ENCODE measurements around the gene SLC4A7. TPM values are rescaled to one million over a fixed set of nuclear protein-coding genes. Genes with fewer than 3 reads are reported as not detected.

SLC4A7 gene
- total RNA-seq, 2 experiments from 2014 or later = 46.4 to 53.0 TPM

GRCh38 chr3:27485866-27486265 lies 1.7 kb upstream of the SLC4A7 start:
- Mint-ChIP-seq H3K4me1 (peaks cover 14% of the 10 kb centered on the region), H3K9me3 (ENCODE audit: low read depth) (no peaks in the 10 kb centered on the region), H3K27ac (no peak overlapping the region), H3K27me3 (no peaks in the 10 kb centered on the region), H3K36me3 (ENCODE audit: low read depth) (peaks cover 16% of the 10 kb centered on the region), H3K4me3 (no peak overlapping the region)
- POLR2A ChIA-PET = no interaction called here
- intact Hi-C loops (cut with DNase I, micrococcal nuclease) = loop anchor here (2.0 to 10.0 kb wide), 6 partner anchors 105 to 1821 kb away; partner anchors contain the start of genes AZI2 (in 1 of the 2), CMC1 (in 1 of the 2), NGLY1 (in 1 of the 2) and TOP2B (in 1 of the 2)
- no peak for DNase-seq
- CTCF ChIA-PET = interaction anchor here (0.7 to 1.2 kb wide), 4 partner anchors 13 to 193 kb away, joined by 3 to 4 read pairs (median 3); no protein-coding TSS in a partner anchor
- ATAC-seq = no peak

GRCh38 chr3:27483117-27484014 lies 818 bp downstream of the SLC4A7 start:
- Mint-ChIP-seq H3K27ac (peak overlapping the region; percentile 96), H3K4me1 (peaks cover 35% of the 10 kb centered on the region), H3K27me3 (no peaks in the 10 kb centered on the region), H3K36me3 (ENCODE audit: low read depth) (peaks cover 25% of the 10 kb centered on the region), H3K4me3 (peak overlapping the region; percentile 99), H3K9me3 (ENCODE audit: low read depth) (no peaks in the 10 kb centered on the region)
- intact Hi-C loops (cut with DNase I, micrococcal nuclease) = loop anchor here (1.0 to 10.0 kb wide), 14 partner anchors 28 to 1819 kb away; partner anchors contain the start of genes AZI2 (in 2 of the 2), NEK10 (in 2 of the 2), NGLY1 (in 2 of the 2) and ZCWPW2 (in 2 of the 2)
- DNase-seq (peak; percentile 52), ATAC-seq (peak; percentile 6)
- ChIA-PET CTCF (interaction anchor here (0.7 to 1.9 kb wide), 6 partner anchors 9 to 861 kb away, joined by 3 to 5 read pairs (median 4); no protein-coding TSS in a partner anchor), POLR2A (interaction anchor here (0.6 to 1.3 kb wide), 2 partner anchors 13 to 865 kb away, joined by 3 read pairs; partner anchors contain the start of genes AZI2 and ZCWPW2)

DNA sequence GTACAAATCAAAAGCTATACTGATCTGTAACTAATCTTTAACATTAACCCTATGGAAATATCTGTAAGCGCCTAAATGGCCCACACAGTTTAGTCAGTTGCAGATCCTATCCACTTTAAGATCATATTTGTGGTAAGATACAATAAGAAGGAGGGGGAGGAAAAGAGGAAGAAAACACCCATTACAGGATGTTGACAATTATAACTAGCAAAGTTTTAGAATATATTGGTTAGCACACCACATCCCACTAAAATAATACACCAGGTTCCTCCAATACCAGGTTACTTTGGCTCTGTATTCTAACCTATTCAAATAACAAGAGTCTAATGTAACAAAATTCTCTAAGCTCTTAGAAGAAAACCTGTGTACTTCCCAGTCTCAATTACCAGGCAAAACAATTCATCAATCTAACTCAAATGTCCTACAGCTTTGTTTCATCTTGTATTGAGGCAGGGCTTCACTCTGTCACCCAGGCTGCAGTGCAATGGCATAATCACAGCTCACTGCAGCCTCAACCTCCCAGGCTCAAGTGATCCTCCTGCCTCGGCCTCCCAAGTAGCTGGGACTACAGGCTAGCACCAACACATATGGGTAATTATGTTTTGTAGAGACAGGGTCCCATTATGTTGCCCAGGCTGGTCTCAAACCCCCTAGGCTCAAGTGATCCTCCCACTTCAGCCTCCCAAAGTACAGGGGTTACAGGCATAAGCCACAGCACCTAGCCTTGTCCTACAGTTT lies 4.2 kb downstream of the SLC4A7 start:
- DNase-seq = no peak
- peaks cover 47% of the 10 kb centered on the region for H3K36me3 Mint-ChIP-seq (ENCODE audit: low read depth)
- H3K27ac Mint-ChIP-seq = peak overlapping the region; percentile 80
- peaks cover 56% of the 10 kb centered on the region for H3K4me1 Mint-ChIP-seq
- CTCF ChIA-PET = interaction anchor here (0.6 to 1.2 kb wide), 3 partner anchors 58 to 407 kb away, joined by 3 to 4 read pairs (median 3); no protein-coding TSS in a partner anchor
- peaks cover 7% of the 10 kb centered on the region for H3K9me3 Mint-ChIP-seq (ENCODE audit: low read depth)
- intact Hi-C loops (cut with DNase I, micrococcal nuclease) = loop anchor here (5.0 to 10.0 kb wide), 3 partner anchors 202 to 1695 kb away; partner anchors contain the start of gene NGLY1 (in 1 of the 2)
- no peak overlapping the region for H3K4me3 Mint-ChIP-seq
- POLR2A ChIA-PET = no interaction called here
- no peak for ATAC-seq
- H3K27me3 Mint-ChIP-seq = no peaks in the 10 kb centered on the region

DNA sequence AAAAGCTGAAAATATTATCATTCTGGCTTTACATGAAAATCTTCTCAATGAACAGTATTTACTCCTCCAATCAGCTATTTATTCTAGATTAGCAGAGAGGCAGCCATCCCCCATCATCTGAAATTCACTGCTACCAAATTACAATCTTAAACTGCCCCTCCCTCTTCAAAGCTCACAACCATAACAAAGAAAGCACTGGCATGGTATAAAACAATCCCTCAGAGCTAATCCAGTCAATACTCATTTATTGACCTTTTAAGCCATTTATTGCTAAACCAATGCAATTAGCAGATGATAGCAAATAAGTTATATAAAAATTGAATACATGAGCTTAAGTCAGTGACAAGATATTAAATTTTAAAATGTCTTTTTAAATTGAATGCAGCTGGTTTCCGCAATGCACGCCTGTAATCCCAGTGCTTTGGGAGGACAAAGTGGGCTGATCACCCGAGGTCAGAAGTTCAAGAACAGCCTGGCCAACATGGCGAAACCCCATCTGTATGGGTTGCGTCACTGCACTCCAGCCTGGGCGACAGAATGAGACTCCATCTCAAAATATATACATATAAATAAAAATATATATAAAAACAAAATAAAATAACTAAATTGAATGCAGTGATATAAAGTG lies 12.1 kb downstream of the SLC4A7 start:
- no peak overlapping the region for H3K4me3 Mint-ChIP-seq
- H3K9me3 Mint-ChIP-seq (ENCODE audit: low read depth) = peaks cover 5% of the 10 kb centered on the region
- DNase-seq = no peak
- no peak for ATAC-seq
- peaks cover 39% of the 10 kb centered on the region for H3K4me1 Mint-ChIP-seq
- H3K27ac Mint-ChIP-seq = no peak overlapping the region
- POLR2A ChIA-PET = no interaction called here
- intact Hi-C loops (cut with DNase I, micrococcal nuclease) = no loop called here
- H3K36me3 Mint-ChIP-seq (ENCODE audit: low read depth) = peaks cover 27% of the 10 kb centered on the region
- CTCF ChIA-PET = interaction anchor here (0.7 to 1.5 kb wide), 5 partner anchors 10 to 38 kb away, joined by 3 to 5 read pairs (median 3); partner anchors contain the start of gene SLC4A7
- no peaks in the 10 kb centered on the region for H3K27me3 Mint-ChIP-seq

GRCh38 chr3:27468283-27468886 lies 15.8 kb downstream of the SLC4A7 start:
- Mint-ChIP-seq H3K27ac (no peak overlapping the region), H3K4me3 (no peak overlapping the region), H3K36me3 (ENCODE audit: low read depth) (peaks cover 13% of the 10 kb centered on the region), H3K4me1 (peaks cover 16% of the 10 kb centered on the region), H3K9me3 (ENCODE audit: low read depth) (no peaks in the 10 kb centered on the region), H3K27me3 (no peaks in the 10 kb centered on the region)
- CTCF ChIA-PET = interaction anchor here (0.8 to 3.3 kb wide), 10 partner anchors 9 to 201 kb away, joined by 3 to 15 read pairs (median 6); no protein-coding TSS in a partner anchor
- intact Hi-C loops (cut with DNase I, micrococcal nuclease) = loop anchor here (2.0 to 10.0 kb wide), 4 partner anchors 41 to 334 kb away; no protein-coding TSS in a partner anchor
- POLR2A ChIA-PET = no interaction called here
- DNase-seq (no peak), ATAC-seq (no peak)

DNA sequence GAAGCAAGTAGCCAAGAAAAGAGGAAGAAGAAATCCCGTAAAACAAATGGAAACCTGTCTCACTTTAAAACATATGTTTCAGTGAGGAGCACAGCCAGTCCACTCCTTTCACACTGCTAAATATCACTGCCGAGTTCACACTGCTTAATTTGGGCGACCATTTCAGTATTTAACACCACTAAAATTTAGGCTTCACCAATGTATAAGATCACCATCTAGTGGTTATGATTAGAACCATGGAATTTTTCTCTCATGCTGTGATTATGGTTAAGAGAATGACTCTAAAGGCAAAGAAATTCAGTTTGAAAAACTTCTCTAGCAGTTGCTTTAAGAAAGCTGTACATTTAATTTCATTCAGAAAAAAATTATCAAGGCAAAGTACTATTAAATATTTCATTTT lies 16.6 kb downstream of the SLC4A7 start:
- intact Hi-C loops (cut with DNase I, micrococcal nuclease) = loop anchor here (1.0 to 10.0 kb wide), 6 partner anchors 40 to 333 kb away; no protein-coding TSS in a partner anchor
- ChIA-PET CTCF (interaction anchor here (0.6 to 3.3 kb wide), 23 partner anchors 10 to 782 kb away, joined by 3 to 15 read pairs (median 4); partner anchors contain the start of gene NEK10), POLR2A (no interaction called here)
- Mint-ChIP-seq H3K27ac (no peak overlapping the region), H3K4me1 (peaks cover 18% of the 10 kb centered on the region), H3K4me3 (no peak overlapping the region), H3K9me3 (ENCODE audit: low read depth) (no peaks in the 10 kb centered on the region), H3K27me3 (no peaks in the 10 kb centered on the region), H3K36me3 (ENCODE audit: low read depth) (peaks cover 16% of the 10 kb centered on the region)
- no peak for DNase-seq
- peak; percentile 84 for ATAC-seq

- no peaks in the 10 kb centered on the region for H3K9me3 Mint-ChIP-seq (ENCODE audit: low read depth)
- ChIA-PET POLR2A (no interaction called here), CTCF (no interaction called here)
- H3K4me1 Mint-ChIP-seq = peaks cover 21% of the 10 kb centered on the region
- no peak for DNase-seq
- no peak overlapping the region for H3K4me3 Mint-ChIP-seq
- H3K27me3 Mint-ChIP-seq = no peaks in the 10 kb centered on the region
- intact Hi-C loops (cut with DNase I, micrococcal nuclease) = loop anchor here (5.0 to 10.0 kb wide), 3 partner anchors 37 to 330 kb away; no protein-coding TSS in a partner anchor
- no peak for ATAC-seq
- H3K36me3 Mint-ChIP-seq (ENCODE audit: low read depth) = peaks cover 15% of the 10 kb centered on the region
- no peak overlapping the region for H3K27ac Mint-ChIP-seq
Measured at GRCh38 chr3:27464646-27465045, 19.5 kb downstream of the SLC4A7 start.

DNA sequence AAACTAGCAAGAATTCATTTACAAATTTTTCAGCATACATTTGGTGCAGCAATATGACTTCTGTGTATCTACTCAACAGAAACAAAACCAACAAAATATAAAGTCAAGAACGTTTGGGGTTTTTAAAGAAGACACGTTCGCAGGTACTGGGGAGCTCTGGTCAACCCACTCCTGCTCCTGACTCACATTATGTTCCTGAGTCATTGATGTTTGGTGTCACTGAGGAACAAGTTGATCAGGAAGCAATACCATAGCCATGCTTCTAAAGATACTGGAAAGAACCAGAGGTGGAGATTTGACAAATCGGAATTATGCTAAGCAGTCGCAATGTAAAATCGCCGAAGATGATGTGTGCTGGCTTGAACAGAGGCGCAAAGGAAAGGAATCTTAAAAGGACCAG lies 22.0 kb downstream of the SLC4A7 start:
- POLR2A ChIA-PET = no interaction called here
- peaks cover 22% of the 10 kb centered on the region for H3K36me3 Mint-ChIP-seq (ENCODE audit: low read depth)
- no peak overlapping the region for H3K27ac Mint-ChIP-seq
- no peaks in the 10 kb centered on the region for H3K27me3 Mint-ChIP-seq
- CTCF ChIA-PET = no interaction called here
- peaks cover 27% of the 10 kb centered on the region for H3K4me1 Mint-ChIP-seq
- DNase-seq = no peak
- ATAC-seq = no peak
- no peaks in the 10 kb centered on the region for H3K9me3 Mint-ChIP-seq (ENCODE audit: low read depth)
- intact Hi-C loops (cut with DNase I, micrococcal nuclease) = loop anchor here in 1 of 2 experiments (10.0 kb wide), 1 partner anchor 327 kb away; no protein-coding TSS in a partner anchor
- H3K4me3 Mint-ChIP-seq = no peak overlapping the region

DNA sequence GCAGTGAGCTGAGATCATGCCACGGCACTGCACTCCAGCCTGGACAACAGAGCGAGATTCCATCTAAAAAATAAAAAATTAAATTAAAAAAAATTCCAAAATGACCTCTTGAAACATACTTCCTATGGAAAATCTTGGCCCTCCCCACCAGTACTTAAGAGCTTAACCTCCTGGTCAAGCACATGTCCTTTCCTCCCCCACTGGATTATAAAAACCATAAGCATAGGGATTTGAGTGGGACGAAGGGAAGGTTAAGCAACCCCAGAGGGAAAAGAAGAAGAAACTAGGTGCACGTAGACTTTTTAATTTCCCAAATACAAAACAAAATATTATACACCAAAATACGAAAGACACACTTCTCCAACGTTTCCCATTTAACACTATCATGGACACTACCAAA lies 25.3 kb downstream of the SLC4A7 start:
- no peak for ATAC-seq
- ChIA-PET CTCF (interaction anchor here (2.9 kb wide), 1 partner anchor 9 kb away, joined by 15 read pairs; no protein-coding TSS in a partner anchor), POLR2A (no interaction called here)
- Mint-ChIP-seq H3K36me3 (ENCODE audit: low read depth) (peaks cover 24% of the 10 kb centered on the region), H3K4me1 (peaks cover 54% of the 10 kb centered on the region), H3K27me3 (no peaks in the 10 kb centered on the region), H3K27ac (no peak overlapping the region), H3K9me3 (ENCODE audit: low read depth) (no peaks in the 10 kb centered on the region), H3K4me3 (no peak overlapping the region)
- intact Hi-C loops (cut with DNase I, micrococcal nuclease) = no loop called here
- no peak for DNase-seq

- Mint-ChIP-seq H3K27ac (no peak overlapping the region), H3K9me3 (ENCODE audit: low read depth) (no peaks in the 10 kb centered on the region), H3K4me1 (peaks cover 65% of the 10 kb centered on the region), H3K36me3 (ENCODE audit: low read depth) (peaks cover 18% of the 10 kb centered on the region), H3K27me3 (no peaks in the 10 kb centered on the region), H3K4me3 (no peak overlapping the region)
- POLR2A ChIA-PET = no interaction called here
- CTCF ChIA-PET = interaction anchor here (0.9 to 2.9 kb wide), 3 partner anchors 11 to 90 kb away, joined by 3 to 15 read pairs (median 3); no protein-coding TSS in a partner anchor
- intact Hi-C loops (cut with DNase I, micrococcal nuclease) = no loop called here
- DNase-seq (no peak), ATAC-seq (no peak)
Measured at GRCh38 chr3:27456554-27456953, 27.6 kb downstream of the SLC4A7 start.

Measured in activated CD4-positive, alpha-beta T cell treated with anti-CD3 and anti-CD28 coated beads for 36 hours (primary cell).